KMS-11 (cell line): ENCODE measurements around the gene TIGIT.

Source experiments
- H2AFZ ChIP-seq: fragments of 200-600 bp; sonication (generic); 2 replicates; pipeline ENCODE4 v1.6.1; 2016; ENCODE audit warnings: antibody characterized with exemption, mixed run types, low read depth
- H3K27ac ChIP-seq: fragments of 200-600 bp; sonication (generic); 2 replicates; pipeline ENCODE4 v1.6.1; 2016; ENCODE audit warnings: mild to moderate bottlenecking, mixed run types
- H3K27me3 ChIP-seq: fragments of 200-600 bp; sonication (generic); 2 replicates; pipeline ENCODE4 v1.6.1; 2017; ENCODE audit warnings: mild to moderate bottlenecking, low read depth, mixed run types, moderate library complexity; ENCODE audit not compliant: insufficient read depth
- H3K36me3 ChIP-seq: fragments of 200-600 bp; sonication (generic); 2 replicates; pipeline ENCODE4 v1.6.1; 2017; ENCODE audit warnings: mild to moderate bottlenecking, mixed run types; ENCODE audit not compliant: insufficient read depth
- H3K4me1 ChIP-seq: fragments of 200-600 bp; sonication (generic); 2 replicates; pipeline ENCODE4 v1.6.1; 2016; ENCODE audit warnings: mild to moderate bottlenecking, low read depth, mixed run types; ENCODE audit not compliant: poor library complexity, severe bottlenecking
- H3K4me2 ChIP-seq: fragments of 200-600 bp; sonication (generic); 2 replicates; pipeline ENCODE4 v1.7.0; 2016; ENCODE audit warnings: mild to moderate bottlenecking, mixed run types
- H3K4me3 ChIP-seq: fragments of 200-600 bp; sonication (generic); IDR thresholded peaks from 2 replicates; pipeline ENCODE4 v1.6.1; 2017; ENCODE audit warnings: low read depth, low read length, mixed read lengths; ENCODE audit not compliant: insufficient read depth
- H3K79me2 ChIP-seq: fragments of 200-600 bp; sonication (generic); 2 replicates; pipeline ENCODE4 v1.6.1; 2016; ENCODE audit warnings: low read depth, mixed run types; ENCODE audit not compliant: insufficient read depth
- H3K9ac ChIP-seq: fragments of 200-600 bp; sonication (generic); 2 replicates; pipeline ENCODE4 v1.6.1; 2016; ENCODE audit warnings: mild to moderate bottlenecking, mixed run types
- H4K20me1 ChIP-seq: fragments of 200-600 bp; sonication (generic); 2 replicates; pipeline ENCODE4 v1.6.1; 2016; ENCODE audit warnings: mild to moderate bottlenecking, mixed run types; ENCODE audit not compliant: insufficient read depth
- TF ChIP-seq, protein P1 (sequence below): fragments of 200-600 bp; sonication (generic); conservative IDR thresholded peaks from 2 replicates; pipeline ENCODE4 v1.6.1; 2017; ENCODE audit warnings: low read depth, mild to moderate bottlenecking, antibody characterized with exemption, low read length, moderate library complexity, mixed read lengths

The TIGIT gene

DNA sequence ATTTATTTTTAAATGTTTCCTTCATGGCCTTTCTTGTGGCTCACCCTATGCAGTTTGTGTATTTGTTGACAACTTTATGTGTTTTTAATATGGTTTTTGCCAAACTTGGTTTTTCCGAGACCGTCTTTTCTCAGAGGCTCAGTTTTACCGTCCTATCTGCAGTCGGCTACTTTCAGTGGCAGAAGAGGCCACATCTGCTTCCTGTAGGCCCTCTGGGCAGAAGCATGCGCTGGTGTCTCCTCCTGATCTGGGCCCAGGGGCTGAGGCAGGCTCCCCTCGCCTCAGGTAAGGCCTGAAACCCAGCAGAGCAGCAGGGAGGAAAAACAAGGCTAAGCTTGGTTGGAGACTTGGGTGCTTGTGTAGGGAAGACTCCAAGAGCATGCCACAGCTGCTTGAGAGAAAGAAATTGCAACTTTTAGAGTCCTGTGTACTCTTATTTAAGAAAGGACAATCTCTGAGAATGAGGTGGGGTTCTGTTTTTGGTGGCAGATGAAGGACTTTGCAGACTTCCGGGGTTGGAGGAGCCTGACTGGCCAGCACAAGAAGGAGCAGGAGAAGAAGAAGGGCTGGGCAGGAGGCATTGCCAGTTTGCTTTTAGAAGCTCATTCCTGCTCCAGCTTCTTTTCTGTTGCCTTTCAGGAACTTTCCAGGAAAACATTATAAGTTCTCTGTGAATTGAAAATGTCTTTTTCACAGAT lies at the start of gene TIGIT:
TSS of gene TIGIT (plus strand) at position 191 of the 698 bp plus-strand sequence. CDS start at position 225, 34 bp downstream.
- Histone ChIP-seq H3K4me2 (no peak within 1 kb of the TSS), H3K4me1 (peaks cover 34% of the 10 kb centered on the region), H3K27me3 (no peaks in the 10 kb centered on the region), H3K4me3 (no peak within 1 kb of the TSS), H2AFZ (no peak within 1 kb of the TSS), H3K9ac (no peak within 1 kb of the TSS), H3K36me3 (no peaks in the 10 kb centered on the region), H4K20me1 (no peaks in the 10 kb centered on the region), H3K79me2 (no peaks in the 10 kb centered on the region), H3K27ac (no peak within 1 kb of the TSS)
- TF ChIP-seq, protein P1, sequence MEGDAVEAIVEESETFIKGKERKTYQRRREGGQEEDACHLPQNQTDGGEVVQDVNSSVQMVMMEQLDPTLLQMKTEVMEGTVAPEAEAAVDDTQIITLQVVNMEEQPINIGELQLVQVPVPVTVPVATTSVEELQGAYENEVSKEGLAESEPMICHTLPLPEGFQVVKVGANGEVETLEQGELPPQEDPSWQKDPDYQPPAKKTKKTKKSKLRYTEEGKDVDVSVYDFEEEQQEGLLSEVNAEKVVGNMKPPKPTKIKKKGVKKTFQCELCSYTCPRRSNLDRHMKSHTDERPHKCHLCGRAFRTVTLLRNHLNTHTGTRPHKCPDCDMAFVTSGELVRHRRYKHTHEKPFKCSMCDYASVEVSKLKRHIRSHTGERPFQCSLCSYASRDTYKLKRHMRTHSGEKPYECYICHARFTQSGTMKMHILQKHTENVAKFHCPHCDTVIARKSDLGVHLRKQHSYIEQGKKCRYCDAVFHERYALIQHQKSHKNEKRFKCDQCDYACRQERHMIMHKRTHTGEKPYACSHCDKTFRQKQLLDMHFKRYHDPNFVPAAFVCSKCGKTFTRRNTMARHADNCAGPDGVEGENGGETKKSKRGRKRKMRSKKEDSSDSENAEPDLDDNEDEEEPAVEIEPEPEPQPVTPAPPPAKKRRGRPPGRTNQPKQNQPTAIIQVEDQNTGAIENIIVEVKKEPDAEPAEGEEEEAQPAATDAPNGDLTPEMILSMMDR: no peak

DNA sequence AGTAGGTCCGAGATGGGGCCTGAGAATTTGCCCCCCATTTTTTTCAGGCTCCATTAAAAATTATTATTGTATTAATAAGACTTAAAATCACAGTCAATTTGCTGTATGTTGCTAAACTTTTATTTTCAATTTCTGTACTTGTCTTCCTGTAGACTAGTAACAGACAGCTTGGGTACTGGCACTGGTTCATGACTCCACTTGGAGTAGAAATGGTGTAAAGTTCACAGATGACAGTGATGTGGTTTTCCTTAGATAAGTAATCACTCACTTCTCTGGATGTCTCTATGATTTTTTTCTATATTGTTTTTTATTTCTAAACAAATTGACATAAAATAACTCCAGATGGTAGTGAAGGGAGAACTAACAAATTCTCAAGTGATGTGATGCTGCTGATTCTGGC lies 40.9 kb upstream of the TIGIT start:
- Histone ChIP-seq H3K4me2 (no peak overlapping the region), H2AFZ (no peak overlapping the region), H3K9ac (no peak overlapping the region), H3K4me3 (no peak overlapping the region), H4K20me1 (no peaks in the 10 kb centered on the region), H3K79me2 (no peaks in the 10 kb centered on the region), H3K36me3 (no peaks in the 10 kb centered on the region), H3K27ac (no peak overlapping the region), H3K4me1 (no peaks in the 10 kb centered on the region), H3K27me3 (no peaks in the 10 kb centered on the region; the same call in 1 of the 2 replicates)
- TF ChIP-seq, protein P1: no peak

DNA sequence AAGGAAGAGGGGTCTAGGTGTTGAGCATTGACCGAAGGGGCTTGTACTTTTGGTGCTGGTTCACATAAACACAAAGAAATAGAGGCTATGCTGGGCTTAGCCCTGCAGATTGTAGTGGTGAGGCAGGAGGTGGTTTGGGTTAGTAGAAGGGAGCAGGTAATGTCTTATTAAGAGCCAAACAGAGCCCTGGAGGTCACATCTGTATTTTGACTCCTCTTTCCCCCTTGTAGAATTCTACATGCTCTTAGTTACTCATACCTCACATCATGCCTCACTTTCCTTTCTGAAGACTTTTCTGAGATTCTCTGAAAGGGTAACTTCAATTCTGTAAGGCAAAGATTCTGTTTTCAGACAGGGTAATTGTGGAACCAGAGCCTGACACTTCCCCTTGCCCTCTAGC lies 40.3 kb upstream of the TIGIT start:
- no peak overlapping the region for H3K9ac ChIP-seq
- no peaks in the 10 kb centered on the region for H3K4me1 ChIP-seq
- H4K20me1 ChIP-seq: no peaks in the 10 kb centered on the region
- TF ChIP-seq, protein P1: no peak
- H2AFZ ChIP-seq: no peak overlapping the region
- no peak overlapping the region for H3K27ac ChIP-seq
- no peaks in the 10 kb centered on the region for H3K36me3 ChIP-seq
- H3K27me3 ChIP-seq: no peaks in the 10 kb centered on the region; the same call in 1 of the 2 replicates
- no peak overlapping the region for H3K4me2 ChIP-seq
- H3K4me3 ChIP-seq: no peak overlapping the region
- no peaks in the 10 kb centered on the region for H3K79me2 ChIP-seq

DNA sequence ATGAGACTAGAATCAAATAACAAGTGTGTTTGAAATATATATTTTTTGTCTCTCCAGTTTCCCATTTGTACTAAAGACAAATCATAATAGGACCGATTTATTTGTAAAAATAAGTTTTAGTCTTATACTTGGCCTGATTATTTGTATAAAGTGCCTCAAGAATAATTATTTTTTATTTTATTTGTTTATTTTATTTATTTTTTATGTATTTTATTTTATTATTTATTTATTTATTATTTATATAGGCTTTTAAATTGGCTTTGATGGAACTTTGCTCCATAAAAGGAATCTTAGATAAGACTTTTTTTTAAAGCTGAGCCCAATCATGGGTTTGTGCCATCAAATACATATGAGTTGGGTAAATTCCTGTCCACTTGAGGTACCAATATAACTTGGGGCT lies 34.3 kb upstream of the TIGIT start:
- Histone ChIP-seq H3K36me3 (no peaks in the 10 kb centered on the region), H2AFZ (no peak overlapping the region), H3K4me2 (no peak overlapping the region), H3K4me1 (no peaks in the 10 kb centered on the region), H3K27ac (no peak overlapping the region), H3K4me3 (no peak overlapping the region), H3K9ac (no peak overlapping the region), H3K27me3 (no peaks in the 10 kb centered on the region; the same call in 1 of the 2 replicates), H4K20me1 (no peaks in the 10 kb centered on the region), H3K79me2 (no peaks in the 10 kb centered on the region)
- TF ChIP-seq, protein P1: no peak
